Keratinocyte (primary cell): ENCODE results near the gene GPR83. TPM values are rescaled to one million over a fixed set of nuclear protein-coding genes. Genes with fewer than 3 reads are reported as not detected.

Experiments
- DNase-seq: peaks from one replicate; pipeline ENCODE4 v3.0.0-alpha.2; 2011; ENCODE audit warnings: low read depth, missing footprints, low spot score
- FAIRE-seq: peaks from 2 replicates; lab custom pipeline; 2011; peaks lifted over from hg19 to GRCh38; lab: Jason Lieb, UNC
- H2AFZ ChIP-seq: 2 replicates; pipeline ENCODE4 v1.6.0; 2012; ENCODE audit warnings: low read length, control low read depth, inconsistent platforms; ENCODE audit not compliant: control insufficient read depth
- H3K27ac ChIP-seq: 2 replicates; pipeline ENCODE4 v1.5.1; 2011; ENCODE audit warnings: low read length; ENCODE audit not compliant: control insufficient read depth, insufficient read depth
- H3K27me3 ChIP-seq: 3 replicates; pipeline ENCODE4 v1.6.0; 2011; ENCODE audit warnings: low read length; ENCODE audit not compliant: control insufficient read depth, insufficient read depth; ENCODE audit errors: extremely low read depth
- H3K36me3 ChIP-seq, 2 experiments: 2 replicates in 1 of 2; 3 replicates in 1 of 2; pipeline ENCODE4 v1.5.1; 2011; ENCODE audit warnings: low read length in 2 of 2, mild to moderate bottlenecking in 1 of 2; ENCODE audit not compliant: control insufficient read depth in 2 of 2, insufficient read depth in 2 of 2; ENCODE audit errors: extremely low read depth in 1 of 2
- H3K4me1 ChIP-seq: 3 replicates; pipeline ENCODE4 v1.5.1; 2011; ENCODE audit warnings: low read length; ENCODE audit not compliant: control insufficient read depth, insufficient read depth; ENCODE audit errors: extremely low read depth
- H3K4me2 ChIP-seq: 3 replicates; pipeline ENCODE4 v1.6.0; 2011; ENCODE audit warnings: low read depth, low read length; ENCODE audit not compliant: control insufficient read depth, insufficient read depth; ENCODE audit errors: extremely low read depth
- H3K4me3 ChIP-seq, 3 experiments: fragments of 200-600 bp in 1 of 3; sonication (generic) in 1 of 3; 2 replicates in 2 of 3; 3 replicates in 1 of 3; pipeline ENCODE4 v1.5.1; 2011 to 2016; ENCODE audit warnings: low read length in 3 of 3, mild to moderate bottlenecking in 3 of 3, control low read depth in 2 of 3, inconsistent platforms in 1 of 3, low read depth in 1 of 3, mixed read lengths in 1 of 3, mixed run types in 1 of 3, moderate library complexity in 1 of 3; ENCODE audit not compliant: control insufficient read depth in 2 of 3, insufficient read depth in 2 of 3; ENCODE audit errors: extremely low read depth in 1 of 3
- H3K79me2 ChIP-seq: 2 replicates; pipeline ENCODE4 v1.6.0; 2012; ENCODE audit warnings: low read length; ENCODE audit not compliant: control insufficient read depth, insufficient read depth
- H3K9ac ChIP-seq: 3 replicates; pipeline ENCODE4 v1.6.0; 2011; ENCODE audit warnings: low read length; ENCODE audit not compliant: control insufficient read depth, insufficient read depth; ENCODE audit errors: extremely low read depth
- H3K9me1 ChIP-seq: 3 replicates; pipeline ENCODE4 v1.6.0; 2011; ENCODE audit warnings: low read length; ENCODE audit not compliant: control insufficient read depth, insufficient read depth; ENCODE audit errors: extremely low read depth
- H3K9me3 ChIP-seq: 2 replicates; pipeline ENCODE4 v1.5.1; 2012; ENCODE audit warnings: low read depth, low read length; ENCODE audit not compliant: control insufficient read depth
- H4K20me1 ChIP-seq: 3 replicates; pipeline ENCODE4 v1.6.0; 2011; ENCODE audit warnings: low read length; ENCODE audit not compliant: control insufficient read depth, insufficient read depth; ENCODE audit errors: extremely low read depth
- CTCF ChIP-seq, 3 experiments: IDR thresholded peaks in 1 of 3; conservative IDR thresholded peaks in 1 of 3; optimal IDR thresholded peaks in 1 of 3; 2 replicates in 2 of 3; 3 replicates in 1 of 3; pipeline versions ENCODE3 to v1.5.1; 2011; ENCODE audit warnings: low read length in 3 of 3, mild to moderate bottlenecking in 3 of 3, moderate library complexity in 2 of 3, control low read depth in 1 of 3, inconsistent platforms in 1 of 3; ENCODE audit not compliant: insufficient read depth in 2 of 3; ENCODE audit errors: extremely low read depth in 1 of 3
- EZH2 ChIP-seq: IDR thresholded peaks from one replicate; pipeline ENCODE4 v1.6.1; 2012; ENCODE audit warnings: inconsistent platforms, mild to moderate bottlenecking, low read length, moderate library complexity
- dilution Hi-C: fragments of 300-500 bp; cut with MboI; formaldehyde crosslinking; loops from one replicate; pipeline ENCODE4 v1.7.0; 2020; ENCODE audit warnings: low sequenced_read_pairs; ENCODE audit not compliant: extremely low pct_ligation_motif_present
- polyA plus RNA-seq, 5 experiments: library from polyadenylated mRNA; depleted of rRNA in 3 of 5; stranded (reverse) in 3 of 5; stranded (forward) in 1 of 5; unstranded in 1 of 5; fragments of >200 nt; gene quantifications; 1 replicate in 1 of 5; 2 replicates in 3 of 5; 3 replicates in 1 of 5; pipeline versions ENCODE4 v1.2.1 to v1.2.3, GENCODE V29; 2011 to 2012; ENCODE audit warnings: missing spikeins in 2 of 5, low read depth in 1 of 5, low replicate concordance in 1 of 5

GPR83 gene
- polyA plus RNA-seq, 1 donor (not counting 4 experiments of a cell fraction or from before 2014, with no cell fraction given): 0.04 TPM

- Histone ChIP-seq H3K4me3 (no peak overlapping the region), H3K79me2 (no peaks in the 10 kb centered on the region), H3K4me1 (peaks cover 11% of the 10 kb centered on the region), H3K4me2 (no peak overlapping the region), H4K20me1 (no peaks in the 10 kb centered on the region), H3K9me1 (no peaks in the 10 kb centered on the region), H3K27me3 (peaks cover 32% of the 10 kb centered on the region), H3K36me3 (no peaks in the 10 kb centered on the region), H2AFZ (no peak overlapping the region), H3K9me3 (no peaks in the 10 kb centered on the region), H3K27ac (no peak overlapping the region), H3K9ac (no peak overlapping the region)
- DNase-seq (no peak), FAIRE-seq (no peak)
- no peak for TF ChIP-seq EZH2
- no peak for TF ChIP-seq CTCF (optimal IDR thresholded peaks at IDR 0.05 in 1 of 3, IDR thresholded peaks at IDR 0.05 in 1 of 3, conservative IDR thresholded peaks at IDR 0.05 in 1 of 3; ENCODE audit: extremely low read depth in 1 of 3, insufficient read depth in 2 of 3, low read length in 3 of 3)
- dilution Hi-C loops: no loop called here
Observed at GRCh38 chr11:94400050-94400449, 1.2 kb downstream of the GPR83 start.

GRCh38 chr11:94398101-94398500, 3.1 kb downstream of the GPR83 start:
- Histone ChIP-seq H3K27ac (no peak overlapping the region), H3K9me1 (no peaks in the 10 kb centered on the region), H3K9me3 (no peaks in the 10 kb centered on the region), H3K36me3 (no peaks in the 10 kb centered on the region), H2AFZ (no peak overlapping the region), H3K27me3 (peaks cover 32% of the 10 kb centered on the region), H3K9ac (no peak overlapping the region), H3K79me2 (no peaks in the 10 kb centered on the region), H3K4me3 (no peak overlapping the region), H3K4me2 (no peak overlapping the region), H3K4me1 (peaks cover 11% of the 10 kb centered on the region), H4K20me1 (no peaks in the 10 kb centered on the region)
- dilution Hi-C loops: no loop called here
- no peak for TF ChIP-seq CTCF (optimal IDR thresholded peaks at IDR 0.05 in 1 of 3, IDR thresholded peaks at IDR 0.05 in 1 of 3, conservative IDR thresholded peaks at IDR 0.05 in 1 of 3; ENCODE audit: extremely low read depth in 1 of 3, insufficient read depth in 2 of 3, low read length in 3 of 3)
- TF ChIP-seq EZH2: no peak
- DNase-seq (no peak), FAIRE-seq (no peak)
